Activated CD8-positive, alpha-beta T cell treated with anti-CD3 and anti-CD28 coated beads for 36 hours (primary cell): Measurements from ENCODE around the gene RIPOR3. TPM values are rescaled to one million over a fixed set of nuclear protein-coding genes. Genes with fewer than 3 reads are reported as not detected.

Experiments used
- ATAC-seq: fragments of 200-7000 bp; cut with Tn5 transposase; one replicate; pipeline ENCODE4 v1.10.0; 2021; ENCODE audit warnings: mild to moderate bottlenecking, moderate library complexity
- CTCF ChIA-PET: fragments of 350-600 bp; sonication (Branson Sonifier 250); formaldehyde crosslinking; loops from one replicate; lab custom pipeline; 2021; ENCODE audit warnings: antibody characterized with exemption; lab: Charles Lee
- POLR2A ChIA-PET: fragments of 350-600 bp; sonication (Branson Sonifier 250); formaldehyde crosslinking; loops from one replicate; lab custom pipeline; 2021; ENCODE audit warnings: antibody characterized with exemption; lab: Charles Lee
- DNase-seq: peaks from one replicate; pipeline ENCODE4 v3.0.0-alpha.2; 2020
- H3K27ac Mint-ChIP-seq: one replicate; pipeline ENCODE4 v1.8.0; 2021; ENCODE audit warnings: mild to moderate bottlenecking, mixed read lengths
- H3K27me3 Mint-ChIP-seq: one replicate; pipeline ENCODE4 v1.8.0; 2021; ENCODE audit warnings: mixed read lengths
- H3K36me3 Mint-ChIP-seq: one replicate; pipeline ENCODE4 v1.8.0; 2021; ENCODE audit warnings: low read depth, mixed read lengths
- H3K4me1 Mint-ChIP-seq: one replicate; pipeline ENCODE4 v1.8.0; 2021; ENCODE audit warnings: low read depth, mixed read lengths
- H3K4me3 Mint-ChIP-seq: one replicate; pipeline ENCODE4 v1.8.0; 2021; ENCODE audit warnings: mild to moderate bottlenecking, moderate library complexity, mixed read lengths
- H3K9me3 Mint-ChIP-seq: one replicate; pipeline ENCODE4 v1.8.0; 2021; ENCODE audit warnings: mixed read lengths
- CTCF ChIP-seq: fragments of 200-600 bp; IDR thresholded peaks from one replicate; pipeline ENCODE4 v1.8.0; 2022; ENCODE audit warnings: antibody characterized with exemption, mild to moderate bottlenecking
- intact Hi-C: fragments of 100-400 bp; cut with micrococcal nuclease; formaldehyde crosslinking; loops from one replicate; pipeline ENCODE4 v1.10.0; 2022
- total RNA-seq, 2 experiments: library from RNA; stranded (reverse); gene quantifications; one replicate each; pipeline ENCODE4 v1.2.3, GENCODE V29; 2021

Gene RIPOR3
- total RNA-seq, 2 experiments from 2014 or later, result not detected

GRCh38 chr20:50726955-50727791, 35.8 kb upstream of the RIPOR3 start:
- no peak overlapping the region for H3K4me3 Mint-ChIP-seq

GRCh38 chr20:50725724-50726005, 34.3 kb upstream of the RIPOR3 start:
- H3K4me3 Mint-ChIP-seq, result no peak overlapping the region
- CTCF ChIA-PET, result interaction anchor here (0.7 to 2.3 kb wide), 3 partner anchors 12 to 68 kb away, joined by 3 to 10 read pairs (median 3); no protein-coding TSS in a partner anchor
- intact Hi-C loops, result no loop called here
- H3K27ac Mint-ChIP-seq, result no peak overlapping the region
- POLR2A ChIA-PET, result interaction anchor here (1.3 kb wide), 1 partner anchor 20 kb away, joined by 3 read pairs; no protein-coding TSS in a partner anchor
- DNase-seq (no peak), ATAC-seq (no peak)
- no peaks in the 10 kb centered on the region for H3K9me3 Mint-ChIP-seq
- TF ChIP-seq CTCF, result no peak
- H3K4me1 Mint-ChIP-seq, result peaks cover 13% of the 10 kb centered on the region
- no peaks in the 10 kb centered on the region for H3K27me3 Mint-ChIP-seq
- H3K36me3 Mint-ChIP-seq, result no peaks in the 10 kb centered on the region

More at GRCh38 chr20:50726955-50727791, 35.8 kb upstream of the RIPOR3 start:
- TF ChIP-seq CTCF, result no peak
- CTCF ChIA-PET, result interaction anchor here (3.6 kb wide), 1 partner anchor 22 kb away, joined by 13 read pairs; no protein-coding TSS in a partner anchor
- no peak overlapping the region for H3K27ac Mint-ChIP-seq
- no peaks in the 10 kb centered on the region for H3K27me3 Mint-ChIP-seq
- no peaks in the 10 kb centered on the region for H3K36me3 Mint-ChIP-seq
- DNase-seq (no peak), ATAC-seq (no peak)
- POLR2A ChIA-PET, result no interaction called here
- peaks cover 13% of the 10 kb centered on the region for H3K4me1 Mint-ChIP-seq
- no peaks in the 10 kb centered on the region for H3K9me3 Mint-ChIP-seq
- intact Hi-C loops, result no loop called here

- Mint-ChIP-seq H3K9me3 (no peaks in the 10 kb centered on the region), H3K27me3 (no peaks in the 10 kb centered on the region), H3K4me1 (peaks cover 10% of the 10 kb centered on the region), H3K36me3 (no peaks in the 10 kb centered on the region), H3K4me3 (no peak overlapping the region), H3K27ac (no peak overlapping the region)
- ATAC-seq (peak; percentile 99), DNase-seq (peak; percentile 91)
- CTCF ChIA-PET, result interaction anchor here (0.7 to 2.3 kb wide), 4 partner anchors 11 to 204 kb away, joined by 3 to 10 read pairs (median 4); no protein-coding TSS in a partner anchor
- POLR2A ChIA-PET, result interaction anchor here (0.5 to 1.3 kb wide), 3 partner anchors 9 to 72 kb away, joined by 3 read pairs; no protein-coding TSS in a partner anchor
- no peak for TF ChIP-seq CTCF
- intact Hi-C loops, result no loop called here
These were observed 33.7 kb upstream of the RIPOR3 start for GRCh38 chr20:50724851-50725723.

GRCh38 chr20:50724112-50724725, 32.9 kb upstream of the RIPOR3 start:
- no peak overlapping the region for H3K27ac Mint-ChIP-seq
- H3K36me3 Mint-ChIP-seq, result no peaks in the 10 kb centered on the region
- ATAC-seq (no peak), DNase-seq (no peak)
- intact Hi-C loops, result no loop called here
- H3K27me3 Mint-ChIP-seq, result no peaks in the 10 kb centered on the region
- no peak for TF ChIP-seq CTCF
- H3K4me3 Mint-ChIP-seq, result no peak overlapping the region
- CTCF ChIA-PET, result interaction anchor here (1.0 to 2.3 kb wide), 3 partner anchors 11 to 205 kb away, joined by 3 to 10 read pairs (median 4); no protein-coding TSS in a partner anchor
- POLR2A ChIA-PET, result interaction anchor here (0.5 to 1.2 kb wide), 3 partner anchors 10 to 208 kb away, joined by 3 read pairs; no protein-coding TSS in a partner anchor
- no peaks in the 10 kb centered on the region for H3K9me3 Mint-ChIP-seq
- peaks cover 10% of the 10 kb centered on the region for H3K4me1 Mint-ChIP-seq
